Right lobe of liver (tissue), 6 donors: ENCODE measurements around the gene CCDC33. TPM values are rescaled to one million over a fixed set of nuclear protein-coding genes. Genes with fewer than 3 reads are reported as not detected.
A peak's percentile ranks its signal among the peaks of the same experiment; 100 is the strongest.

ENCODE experiments used
- ATAC-seq, 4 donors: fragments of 200-7000 bp; cut with Tn5 transposase; one replicate each; pipeline ENCODE4 v1.9.1; 2020; ENCODE audit warnings: mild to moderate bottlenecking in 4 of 4, moderate library complexity in 4 of 4
- DNase-seq, 3 donors: peaks; one replicate each; pipeline ENCODE4 v3.0.0-alpha.2; 2020
- H3K27ac ChIP-seq, 3 donors: fragments of 200-600 bp; one replicate each; pipeline ENCODE4 v1.8.0; 2022
- H3K27me3 ChIP-seq, 2 donors: fragments of 200-600 bp; one replicate each; pipeline ENCODE4 v1.8.0; 2022
- H3K36me3 ChIP-seq, 4 donors: fragments of 200-600 bp; sonication (generic) in 1 of 4; one replicate each; pipeline versions ENCODE4 v1.5.1 to v1.8.0; 2017 to 2022; ENCODE audit warnings: control low read depth in 1 of 4
- H3K4me1 ChIP-seq, 4 donors: fragments of 200-600 bp; sonication (generic) in 1 of 4; one replicate each; pipeline versions ENCODE4 v1.5.1 to v1.8.0; 2017 to 2022; ENCODE audit warnings: control low read depth in 1 of 4
- H3K4me3 ChIP-seq, 3 donors: fragments of 200-600 bp; one replicate each; pipeline ENCODE4 v1.8.0; 2022
- H3K9me3 ChIP-seq, 4 donors: fragments of 200-600 bp; sonication (generic) in 1 of 4; one replicate each; pipeline versions ENCODE4 v1.5.1 to v1.8.0; 2017 to 2022; ENCODE audit warnings: control low read depth in 1 of 4
- POLR2A ChIP-seq: fragments of 450-650 bp; IDR thresholded peaks from one replicate; pipeline ENCODE4 v1.6.1; 2017; ENCODE audit warnings: antibody characterized with exemption, mild to moderate bottlenecking
- WGBS: methylation state at CpG from one replicate; pipeline ENCODE4 v1.1.6; 2018; ENCODE audit warnings: low coverage, low lambda C conversion rate; ENCODE audit not compliant: insufficient coverage; ENCODE audit errors: missing lambda C conversion rate; 5-methylcytosine and 5-hydroxymethylcytosine counted together
- intact Hi-C, 2 donors: fragments of 100-400 bp; cut with DNase I; formaldehyde crosslinking; loops; one replicate each; pipeline versions ENCODE4 v1.11.2 to v1.14.1; 2022
- total RNA-seq, 6 experiments: library from RNA; depleted of rRNA in 2 of 6; stranded (reverse); fragments of >200 nt in 2 of 6; fragmentation: NEBNext Ultra II Directional in 3 of 6; extraction: Animal tissue kit (Norgen Biotek cat#: 25700) in 3 of 6; gene quantifications; one replicate each; pipeline versions ENCODE4 v1.1.0 to v1.2.4, GENCODE V29; 2016 to 2023
- TF ChIP-seq, protein P1 (sequence below), 4 donors: fragments of 200-600 bp in 3 of 4; fragments of 450-650 bp in 1 of 4; IDR thresholded peaks; one replicate each; pipeline versions ENCODE4 v1.5.1 to v1.8.0; 2016 to 2022; ENCODE audit warnings: antibody characterized with exemption in 4 of 4, mild to moderate bottlenecking in 2 of 4
- donor health status: DM: no; HTN: yes; CAD: no.
- donor health status: DM: no; HTN: no; CAD: no.
- donor health status: DM: no; HTN: no; CAD: no.
- donor health status: DM: no; HTN: yes; CAD: no.
- donor health status: DM: no; HTN: yes; CAD: no.

Gene CCDC33
- total RNA-seq, 6 experiments from 2014 or later: not detected

- Histone ChIP-seq H3K27me3 (no peaks in the 10 kb centered on the region), H3K4me1 (peaks cover 0 to 15% (median 2%) of the 10 kb centered on the region in 4 donors), H3K9me3 (no peaks in the 10 kb centered on the region), H3K27ac (no peak overlapping the region), H3K4me3 (no peak overlapping the region), H3K36me3 (no peaks in the 10 kb centered on the region)
- intact Hi-C loops: no loop called here
- DNase-seq (no peak), ATAC-seq (peak in 3 of 4 donors; percentile 4 to 18 (median 18))
- 40% methylated on average over 2 of the region's 6 CpGs for WGBS
- TF ChIP-seq POLR2A: no peak
- TF ChIP-seq, protein P1, sequence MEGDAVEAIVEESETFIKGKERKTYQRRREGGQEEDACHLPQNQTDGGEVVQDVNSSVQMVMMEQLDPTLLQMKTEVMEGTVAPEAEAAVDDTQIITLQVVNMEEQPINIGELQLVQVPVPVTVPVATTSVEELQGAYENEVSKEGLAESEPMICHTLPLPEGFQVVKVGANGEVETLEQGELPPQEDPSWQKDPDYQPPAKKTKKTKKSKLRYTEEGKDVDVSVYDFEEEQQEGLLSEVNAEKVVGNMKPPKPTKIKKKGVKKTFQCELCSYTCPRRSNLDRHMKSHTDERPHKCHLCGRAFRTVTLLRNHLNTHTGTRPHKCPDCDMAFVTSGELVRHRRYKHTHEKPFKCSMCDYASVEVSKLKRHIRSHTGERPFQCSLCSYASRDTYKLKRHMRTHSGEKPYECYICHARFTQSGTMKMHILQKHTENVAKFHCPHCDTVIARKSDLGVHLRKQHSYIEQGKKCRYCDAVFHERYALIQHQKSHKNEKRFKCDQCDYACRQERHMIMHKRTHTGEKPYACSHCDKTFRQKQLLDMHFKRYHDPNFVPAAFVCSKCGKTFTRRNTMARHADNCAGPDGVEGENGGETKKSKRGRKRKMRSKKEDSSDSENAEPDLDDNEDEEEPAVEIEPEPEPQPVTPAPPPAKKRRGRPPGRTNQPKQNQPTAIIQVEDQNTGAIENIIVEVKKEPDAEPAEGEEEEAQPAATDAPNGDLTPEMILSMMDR (IDR thresholded peaks at IDR 0.05): no peak
Observed at GRCh38 chr15:74239051-74239705, 3.1 kb downstream of the CCDC33 start.

- H3K27ac ChIP-seq: no peak overlapping the region
- TF ChIP-seq, protein P1 (IDR thresholded peaks at IDR 0.05): peak; percentile 44 to 76 (median 60)
- no peak for TF ChIP-seq POLR2A
- intact Hi-C loops: no loop called here
- peak; percentile 83 to 93 (median 88) for ATAC-seq
- peak; percentile 92 to 94 (median 94) for DNase-seq
- no peaks in the 10 kb centered on the region for H3K27me3 ChIP-seq
- H3K9me3 ChIP-seq: no peaks in the 10 kb centered on the region
- no peak overlapping the region for H3K4me3 ChIP-seq
- 2% methylated on average over 5 of the region's 5 CpGs for WGBS
- H3K4me1 ChIP-seq: peaks cover 0 to 15% (median 2%) of the 10 kb centered on the region in 4 donors
- H3K36me3 ChIP-seq: no peaks in the 10 kb centered on the region
Observed at GRCh38 chr15:74240002-74240568, 4.0 kb downstream of the CCDC33 start.

DNA sequence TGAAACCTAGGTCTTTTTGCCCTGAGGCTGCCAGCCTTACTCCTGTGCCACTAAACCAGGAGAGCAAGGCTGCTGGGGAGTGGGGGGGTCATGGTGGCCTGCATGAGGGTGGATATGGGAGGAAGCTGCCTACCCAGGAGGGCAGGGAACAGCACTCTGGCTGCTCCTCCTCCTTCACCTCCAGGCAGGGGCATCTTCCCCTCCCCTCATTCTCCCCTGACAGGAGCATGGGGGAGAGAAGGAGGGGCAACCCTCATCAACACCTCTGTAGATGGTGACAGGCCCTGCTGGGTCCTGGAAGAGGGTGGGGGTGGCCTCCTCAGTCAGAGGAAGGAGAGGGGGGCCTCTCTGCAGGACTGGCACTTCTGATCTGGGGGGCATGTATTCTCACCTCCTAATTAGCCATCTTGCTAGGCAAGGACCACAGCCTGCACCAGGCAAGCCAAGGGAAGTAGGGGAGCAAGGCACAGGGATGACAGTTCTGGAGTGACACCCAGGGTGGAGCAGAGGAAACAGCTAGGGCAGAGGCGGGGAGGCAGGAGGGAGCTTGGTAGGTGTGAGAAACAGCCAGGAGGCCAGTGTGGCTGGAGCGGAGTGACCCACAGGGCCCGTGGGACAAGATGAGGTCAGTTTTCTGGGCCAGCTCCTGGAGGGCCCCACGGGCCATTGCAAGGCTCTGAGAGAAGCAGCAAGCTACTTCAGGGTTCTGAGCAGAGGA lies 4.9 kb downstream of the CCDC33 start:
- Histone ChIP-seq H3K27me3 (no peaks in the 10 kb centered on the region), H3K9me3 (no peaks in the 10 kb centered on the region), H3K27ac (no peak overlapping the region), H3K4me3 (no peak overlapping the region), H3K36me3 (no peaks in the 10 kb centered on the region), H3K4me1 (peaks cover 0 to 15% (median 2%) of the 10 kb centered on the region in 4 donors)
- TF ChIP-seq, protein P1 (IDR thresholded peaks at IDR 0.05): no peak
- TF ChIP-seq POLR2A: no peak
- WGBS: 100% methylated on average over 2 of the region's 4 CpGs
- intact Hi-C loops: no loop called here
- DNase-seq (no peak), ATAC-seq (no peak)

DNA sequence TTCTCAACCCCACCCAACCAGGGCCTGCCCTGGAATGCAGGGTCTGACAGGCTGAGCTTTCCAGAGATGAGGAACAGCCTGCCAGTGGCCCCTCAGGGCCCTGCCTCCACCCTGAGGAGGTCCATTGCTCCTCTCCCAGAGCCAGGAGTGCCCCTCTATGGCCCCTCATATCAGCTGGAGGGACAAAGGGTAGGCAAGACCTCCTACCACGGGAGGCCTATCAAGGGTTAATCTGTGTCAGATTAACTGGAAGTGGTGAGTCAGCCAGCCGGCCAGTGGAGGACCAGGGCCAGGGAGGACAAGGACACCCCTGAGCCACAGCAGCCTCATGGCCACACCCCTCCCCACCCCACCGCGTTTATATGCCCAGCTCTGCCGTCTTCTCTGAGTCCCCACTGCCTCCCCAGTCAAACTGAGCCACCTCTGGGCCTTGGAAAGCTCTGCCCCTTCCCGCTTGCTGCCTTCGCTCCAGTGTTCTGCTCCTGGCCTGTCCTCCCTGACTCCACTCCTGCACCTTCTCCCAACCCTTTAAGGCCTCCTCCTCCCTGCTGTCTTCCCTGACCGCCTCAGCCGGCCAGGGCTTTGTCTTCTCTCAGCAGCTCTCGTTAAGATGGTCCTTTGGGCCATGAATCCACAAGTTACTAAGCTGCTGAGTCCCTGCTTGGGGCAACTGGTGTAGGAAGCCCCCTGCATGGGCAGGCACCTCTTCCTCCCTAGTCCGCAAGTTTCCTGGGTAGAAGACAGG lies 6.5 kb downstream of the CCDC33 start:
- Histone ChIP-seq H3K4me1 (peaks cover 0 to 15% (median 2%) of the 10 kb centered on the region in 4 donors), H3K9me3 (no peaks in the 10 kb centered on the region), H3K27ac (no peak overlapping the region), H3K4me3 (no peak overlapping the region), H3K36me3 (no peaks in the 10 kb centered on the region), H3K27me3 (no peaks in the 10 kb centered on the region)
- intact Hi-C loops: no loop called here
- WGBS: 72% methylated on average over 5 of the region's 11 CpGs
- DNase-seq (peak in 1 of 3 donors; percentile 72), ATAC-seq (peak in 2 of 4 donors; percentile 21 to 64)
- TF ChIP-seq, protein P1 (IDR thresholded peaks at IDR 0.05): no peak
- no peak for TF ChIP-seq POLR2A
